HepG2 (cell line): ENCODE measurements around the gene COMMD7. TPM values are rescaled to one million over a fixed set of nuclear protein-coding genes. Genes with fewer than 3 reads are reported as not detected.

Source experiments
- CHCHD3 ChIP-seq: sonication (generic); formaldehyde crosslinking; IDR thresholded peaks from 2 replicates; pipeline ENCODE4 v1.8.0; 2022; ENCODE audit warnings: mild to moderate bottlenecking, missing genetic modification reagents, moderate library complexity
- FOXO4 ChIP-seq: sonication (generic); formaldehyde crosslinking; conservative IDR thresholded peaks from 2 replicates; pipeline ENCODE4 v1.8.1; 2023; ENCODE audit warnings: missing genetic modification reagents
- KAT8 ChIP-seq: IDR thresholded peaks from 2 replicates; pipeline ENCODE4 v1.6.1; 2016; ENCODE audit warnings: missing genetic modification reagents, missing compliant biosample characterization
- MEIS2 ChIP-seq: sonication (generic); formaldehyde crosslinking; IDR thresholded peaks from 2 replicates; pipeline ENCODE4 v1.9.0; 2021; ENCODE audit warnings: mild to moderate bottlenecking, missing genetic modification reagents
- NFKB2 ChIP-seq: sonication (generic); formaldehyde crosslinking; IDR thresholded peaks from 2 replicates; pipeline ENCODE4 v1.4.0; 2020; ENCODE audit warnings: missing genetic modification reagents, borderline replicate concordance
- NFYB ChIP-seq: sonication (generic); formaldehyde crosslinking; IDR thresholded peaks from 2 replicates; pipeline ENCODE4 v1.4.0; 2020; ENCODE audit warnings: missing genetic modification reagents
- POGZ ChIP-seq: sonication (generic); formaldehyde crosslinking; IDR thresholded peaks from 2 replicates; pipeline ENCODE4 v1.4.0; 2020; ENCODE audit warnings: mild to moderate bottlenecking, missing genetic modification reagents
- RORA ChIP-seq: sonication (generic); formaldehyde crosslinking; IDR thresholded peaks from 2 replicates; pipeline ENCODE4 v1.5.0; 2020; ENCODE audit warnings: mild to moderate bottlenecking, missing genetic modification reagents, moderate library complexity
- SMAD3 ChIP-seq: sonication (generic); formaldehyde crosslinking; IDR thresholded peaks from 2 replicates; pipeline ENCODE4 v1.4.0; 2020; ENCODE audit warnings: missing genetic modification reagents
- U2AF2 ChIP-seq: fragments of 200-400 bp; formaldehyde crosslinking; IDR thresholded peaks from 2 replicates; pipeline ENCODE4 v1.6.1; 2017; ENCODE audit warnings: low read depth, mild to moderate bottlenecking, low read length
- ZC3H4 ChIP-seq: sonication (generic); formaldehyde crosslinking; IDR thresholded peaks from 2 replicates; pipeline ENCODE4 v1.4.0; 2020; ENCODE audit warnings: missing genetic modification reagents, borderline replicate concordance
- ZFP37 ChIP-seq: sonication (generic); formaldehyde crosslinking; IDR thresholded peaks from 2 replicates; pipeline ENCODE4 v1.4.0; 2020; ENCODE audit warnings: missing genetic modification reagents, borderline replicate concordance
- ZFP62 ChIP-seq: sonication (generic); formaldehyde crosslinking; IDR thresholded peaks from 2 replicates; pipeline ENCODE4 v1.4.0; 2020; ENCODE audit warnings: missing genetic modification reagents
- ZNF10 ChIP-seq: sonication (generic); formaldehyde crosslinking; IDR thresholded peaks from 2 replicates; pipeline ENCODE4 v1.4.0; 2020; ENCODE audit warnings: mild to moderate bottlenecking, low read depth, missing genetic modification reagents, borderline replicate concordance
- ZNF350 ChIP-seq: sonication (generic); formaldehyde crosslinking; IDR thresholded peaks from 2 replicates; pipeline ENCODE4 v1.4.0; 2020; ENCODE audit warnings: mild to moderate bottlenecking, low read depth, missing genetic modification reagents, borderline replicate concordance
- ZNF354B ChIP-seq: sonication (generic); formaldehyde crosslinking; IDR thresholded peaks from 2 replicates; pipeline ENCODE4 v1.8.0; 2022; ENCODE audit warnings: mild to moderate bottlenecking, missing genetic modification reagents
- ZNF414 ChIP-seq: sonication (generic); formaldehyde crosslinking; IDR thresholded peaks from 2 replicates; pipeline ENCODE4 v1.5.0; 2020; ENCODE audit warnings: missing genetic modification reagents
- ZNF570 ChIP-seq: sonication (generic); formaldehyde crosslinking; IDR thresholded peaks from 2 replicates; pipeline ENCODE4 v1.4.0; 2020; ENCODE audit warnings: mild to moderate bottlenecking, missing genetic modification reagents, borderline replicate concordance
- ZNF7 ChIP-seq: IDR thresholded peaks from 2 replicates; pipeline ENCODE4 v1.6.1; 2016; ENCODE audit warnings: missing biosample characterization, missing genetic modification reagents
- ZNF709 ChIP-seq: sonication (generic); formaldehyde crosslinking; IDR thresholded peaks from 2 replicates; pipeline ENCODE4 v1.5.0; 2020; ENCODE audit warnings: mild to moderate bottlenecking, missing genetic modification reagents
- ZNF747 ChIP-seq: sonication (generic); formaldehyde crosslinking; IDR thresholded peaks from 2 replicates; pipeline ENCODE4 v1.8.1; 2023; ENCODE audit warnings: missing genetic modification reagents, mild to moderate bottlenecking, borderline replicate concordance
- ZNF766 ChIP-seq: sonication (generic); formaldehyde crosslinking; IDR thresholded peaks from 2 replicates; pipeline ENCODE4 v1.5.0; 2020; ENCODE audit warnings: missing genetic modification reagents, borderline replicate concordance
- ZSCAN21 ChIP-seq: sonication (generic); formaldehyde crosslinking; IDR thresholded peaks from 2 replicates; pipeline ENCODE4 v1.8.0; 2022; ENCODE audit warnings: mild to moderate bottlenecking, missing genetic modification reagents, moderate library complexity, borderline replicate concordance
- polyA plus RNA-seq, 8 experiments: library from polyadenylated mRNA; depleted of rRNA in 3 of 8; stranded (reverse) in 7 of 8; unstranded in 1 of 8; fragments of >200 nt; fragmentation: Illumina TruSeq in 4 of 8; extraction: Trizol in 4 of 8; gene quantifications; 2 replicates each; pipeline versions ENCODE4 v1.2.1 to v1.2.3, GENCODE V29; 2011 to 2016; ENCODE audit warnings: low read depth in 4 of 8, missing spikeins in 1 of 8, mixed read lengths in 1 of 8; ENCODE audit not compliant: insufficient read depth in 1 of 8
- total RNA-seq, 5 experiments: library from RNA; depleted of rRNA; stranded (reverse); fragments of >200 nt; fragmentation: Illumina TruSeq; extraction: Trizol; gene quantifications; 2 replicates each; pipeline ENCODE4 v1.2.3, GENCODE V29; 2016; ENCODE audit warnings: low read depth in 1 of 5
- TF ChIP-seq, protein P1 (sequence below): sonication (generic); formaldehyde crosslinking; IDR thresholded peaks from 2 replicates; pipeline ENCODE4 v1.4.0; 2020; ENCODE audit warnings: mild to moderate bottlenecking, missing genetic modification reagents
- TF ChIP-seq, protein P2 (sequence below): sonication (generic); IDR thresholded peaks from 2 replicates; pipeline ENCODE4 v1.6.1; 2016; ENCODE audit warnings: low read depth, borderline replicate concordance

Gene COMMD7
- total and polyA plus RNA-seq, 2 of the 13 experiments (the other 11 are each of a cell fraction or from before 2014, with no cell fraction given): 42.1 to 53.3 TPM

- TF ChIP-seq ZNF747 (CRISPR knock-in tag) (peak; percentile 72; the same call in 1 of the 2 replicates), ZNF7 (CRISPR knock-in tag) (no peak), ZNF766 (0 out of 2 replicates have a peak, but pooled peaks have one; percentile 51), CHCHD3 (CRISPR knock-in tag) (0 out of 2 replicates have a peak, but pooled peaks have one; percentile 28), ZSCAN21 (CRISPR knock-in tag) (no peak), NFKB2 (CRISPR knock-in tag) (peak; percentile 65; the same call in 1 of the 2 replicates), SMAD3 (CRISPR knock-in tag) (no peak), ZNF350 (no peak; the same call in 1 of the 2 replicates), U2AF2 (no peak), MEIS2 (CRISPR knock-in tag) (peak; percentile 85), ZFP62 (CRISPR knock-in tag) (no peak), NFYB (CRISPR knock-in tag) (no peak; the same call in 1 of the 2 replicates), ZC3H4 (CRISPR knock-in tag) (no peak), KAT8 (peak; percentile 32; the same call in 1 of the 2 replicates), ZNF10 (CRISPR knock-in tag) (no peak), ZNF354B (CRISPR knock-in tag) (peak; percentile 66; the same call in 1 of the 2 replicates), FOXO4 (CRISPR knock-in tag) (no peak), ZNF570 (no peak), RORA (no peak), ZNF414 (CRISPR knock-in tag) (no peak), ZNF709 (CRISPR knock-in tag) (no peak), ZFP37 (peak; percentile 30; the same call in 1 of the 2 replicates), POGZ (CRISPR knock-in tag) (peak; percentile 20; the same call in 1 of the 2 replicates)
- TF ChIP-seq, protein P1, sequence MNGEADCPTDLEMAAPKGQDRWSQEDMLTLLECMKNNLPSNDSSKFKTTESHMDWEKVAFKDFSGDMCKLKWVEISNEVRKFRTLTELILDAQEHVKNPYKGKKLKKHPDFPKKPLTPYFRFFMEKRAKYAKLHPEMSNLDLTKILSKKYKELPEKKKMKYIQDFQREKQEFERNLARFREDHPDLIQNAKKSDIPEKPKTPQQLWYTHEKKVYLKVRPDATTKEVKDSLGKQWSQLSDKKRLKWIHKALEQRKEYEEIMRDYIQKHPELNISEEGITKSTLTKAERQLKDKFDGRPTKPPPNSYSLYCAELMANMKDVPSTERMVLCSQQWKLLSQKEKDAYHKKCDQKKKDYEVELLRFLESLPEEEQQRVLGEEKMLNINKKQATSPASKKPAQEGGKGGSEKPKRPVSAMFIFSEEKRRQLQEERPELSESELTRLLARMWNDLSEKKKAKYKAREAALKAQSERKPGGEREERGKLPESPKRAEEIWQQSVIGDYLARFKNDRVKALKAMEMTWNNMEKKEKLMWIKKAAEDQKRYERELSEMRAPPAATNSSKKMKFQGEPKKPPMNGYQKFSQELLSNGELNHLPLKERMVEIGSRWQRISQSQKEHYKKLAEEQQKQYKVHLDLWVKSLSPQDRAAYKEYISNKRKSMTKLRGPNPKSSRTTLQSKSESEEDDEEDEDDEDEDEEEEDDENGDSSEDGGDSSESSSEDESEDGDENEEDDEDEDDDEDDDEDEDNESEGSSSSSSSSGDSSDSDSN: peak; percentile 77
- TF ChIP-seq, protein P2, sequence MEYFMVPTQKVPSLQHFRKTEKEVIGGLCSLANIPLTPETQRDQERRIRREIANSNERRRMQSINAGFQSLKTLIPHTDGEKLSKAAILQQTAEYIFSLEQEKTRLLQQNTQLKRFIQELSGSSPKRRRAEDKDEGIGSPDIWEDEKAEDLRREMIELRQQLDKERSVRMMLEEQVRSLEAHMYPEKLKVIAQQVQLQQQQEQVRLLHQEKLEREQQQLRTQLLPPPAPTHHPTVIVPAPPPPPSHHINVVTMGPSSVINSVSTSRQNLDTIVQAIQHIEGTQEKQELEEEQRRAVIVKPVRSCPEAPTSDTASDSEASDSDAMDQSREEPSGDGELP: peak; percentile 48; the same call in 1 of the 2 replicates
Observed at GRCh38 chr20:32681175-32682084, 61.8 kb downstream of the COMMD7 start (continued).
